GM21825 (cell line): ENCODE data around the gene DCHS2.

ENCODE experiments used
- ATAC-seq: cut with Tn5 transposase; IDR thresholded peaks from one replicate; pipeline ENCODE4 v1.9.1; 2021; ENCODE audit warnings: mild to moderate bottlenecking, moderate library complexity; ENCODE audit not compliant: unreplicated experiment

DCHS2 gene

DNA sequence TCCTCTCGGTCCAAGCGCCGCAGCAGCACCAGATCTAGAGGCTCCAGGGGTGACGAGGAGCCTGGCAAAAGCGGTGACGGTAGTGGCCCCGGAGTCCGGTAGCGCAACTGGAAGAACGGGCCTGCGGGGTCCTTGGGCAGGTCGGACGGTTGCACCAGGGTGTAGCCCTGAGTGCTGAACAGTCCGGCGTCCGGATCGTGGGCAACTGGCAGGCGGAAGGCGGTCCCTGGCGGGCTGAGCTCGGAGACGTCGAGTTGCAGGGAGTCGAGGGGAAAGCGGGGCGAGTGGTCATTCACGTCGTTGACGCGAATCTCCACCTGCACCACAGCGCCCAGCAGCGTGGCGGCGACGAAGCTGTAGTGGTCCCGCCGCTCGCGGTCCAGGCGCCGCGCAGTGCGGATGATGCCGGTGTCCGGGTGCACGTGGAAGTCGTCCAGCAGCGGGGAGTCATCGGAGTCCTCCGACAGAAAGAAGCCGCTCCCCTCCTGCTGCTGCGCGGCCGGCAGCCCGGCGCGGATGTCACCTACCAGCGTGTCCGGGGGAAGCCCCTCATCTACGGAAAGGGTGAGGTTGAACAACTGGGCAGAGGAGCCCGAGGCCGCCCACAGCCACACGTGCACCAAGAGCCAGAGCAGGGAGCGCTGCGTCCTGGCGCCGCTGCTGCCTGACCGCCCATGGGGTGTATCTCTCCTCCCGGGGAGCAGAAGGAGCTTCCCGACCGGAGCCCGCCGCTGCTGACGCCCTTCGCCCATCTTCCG, 837 bp downstream of the DCHS2 start:
- ATAC-seq = peak; percentile 80

DNA sequence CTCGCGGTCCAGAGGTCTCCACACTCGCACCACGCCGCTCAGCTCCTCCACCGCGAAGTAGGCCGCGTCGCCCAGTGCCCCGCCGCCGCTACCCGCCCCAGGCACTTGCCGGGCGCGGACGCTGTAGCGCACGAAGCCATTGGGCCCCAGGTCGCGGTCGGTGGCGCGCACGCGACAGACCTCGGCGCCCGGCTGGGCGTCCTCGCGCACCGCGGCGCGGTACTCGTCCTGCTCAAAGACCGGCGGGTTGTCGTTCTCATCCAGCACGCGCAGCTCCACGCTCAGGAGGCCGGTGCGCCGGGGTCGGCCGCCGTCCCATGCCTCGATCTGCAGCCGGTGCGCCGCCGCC, 1.4 kb downstream of the DCHS2 start:
- ATAC-seq = no peak

DNA sequence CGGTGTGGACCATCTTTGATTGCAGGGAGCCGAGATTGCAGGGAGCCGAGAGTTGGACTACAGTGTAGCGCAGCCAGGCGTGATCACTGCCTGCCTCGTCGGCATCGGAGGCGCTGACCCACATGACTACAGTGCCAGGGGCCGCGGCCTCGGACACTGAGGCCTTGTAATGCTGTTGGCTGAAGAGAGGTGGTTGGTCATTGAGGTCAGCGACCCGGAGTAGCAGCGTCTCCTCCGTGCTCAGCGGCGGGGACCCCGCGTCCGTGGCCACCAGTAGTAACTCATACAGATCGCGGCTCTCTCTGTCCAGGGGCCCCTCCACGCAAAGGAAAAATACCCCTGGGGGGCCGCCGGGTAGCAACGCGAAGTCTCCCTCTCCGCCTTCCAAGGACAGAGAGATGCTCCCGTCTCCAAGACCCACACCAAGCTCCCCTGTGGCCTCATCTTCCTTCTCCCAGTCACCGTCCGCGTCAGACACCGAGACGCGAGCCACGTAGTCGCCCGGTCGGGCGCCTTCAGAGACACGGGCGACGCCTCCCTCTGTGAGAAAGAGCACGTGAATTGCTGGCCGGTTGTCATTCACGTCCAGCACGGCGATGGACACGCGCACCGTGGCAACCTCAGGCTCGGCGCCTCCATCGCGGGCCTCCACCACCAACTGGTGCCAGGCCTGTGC, 1.9 kb downstream of the DCHS2 start:
- no peak for ATAC-seq

- no peak for ATAC-seq
Measured at GRCh38 chr4:154487145-154487544, 4.5 kb downstream of the DCHS2 start.

DNA sequence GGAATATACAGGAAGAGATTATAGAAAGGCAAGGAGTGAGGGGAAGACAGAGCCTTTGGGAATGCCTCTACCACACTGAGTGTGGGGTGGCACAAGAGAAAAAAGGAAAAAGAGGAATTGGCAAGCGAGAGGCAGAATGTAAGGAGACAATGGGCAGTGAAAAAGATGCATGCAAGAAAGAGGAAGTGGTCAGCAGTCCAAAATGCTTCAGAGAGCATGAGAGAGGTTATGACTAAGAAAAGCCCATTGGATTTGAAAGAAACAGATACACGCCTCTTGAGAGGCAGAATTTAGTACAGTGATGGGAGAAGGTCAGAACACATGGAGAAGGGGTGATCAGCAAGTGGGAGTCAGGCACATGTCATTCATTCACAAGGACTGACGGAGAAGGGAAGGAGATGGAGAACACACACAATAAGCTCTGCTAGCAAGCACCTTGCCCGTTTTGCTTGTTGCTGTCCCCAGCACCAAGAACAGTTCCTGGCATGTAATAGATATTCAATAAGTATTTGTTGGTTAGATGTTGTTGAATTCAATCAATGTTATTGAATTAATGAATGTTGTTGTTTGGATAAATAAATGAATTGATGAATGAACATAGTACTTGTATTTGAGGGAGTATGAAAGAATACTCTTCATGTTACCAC, 6.3 kb downstream of the DCHS2 start:
- peak; percentile 96 for ATAC-seq

GRCh38 chr4:154478547-154478946, 13.1 kb downstream of the DCHS2 start:
- ATAC-seq = peak; percentile 46

DNA sequence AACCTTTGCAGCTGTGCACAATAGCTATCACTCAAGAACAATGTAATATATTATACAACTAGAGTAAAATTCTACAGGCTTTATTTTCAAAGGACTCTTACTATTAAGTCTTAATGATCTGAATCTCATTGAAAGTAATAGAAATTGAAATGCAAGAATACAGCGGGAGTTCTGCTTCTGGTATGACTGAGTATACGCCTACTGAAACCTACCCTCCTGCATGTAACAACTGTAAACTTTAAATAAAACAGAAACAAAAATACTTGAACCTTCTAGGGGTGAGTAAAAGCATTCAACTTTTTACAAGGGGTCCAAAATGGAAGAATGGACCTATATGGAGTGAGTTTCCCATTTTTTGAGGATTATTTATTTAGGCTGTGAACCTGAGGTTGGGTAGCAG, 13.5 kb downstream of the DCHS2 start:
- ATAC-seq = peak; percentile 69

DNA sequence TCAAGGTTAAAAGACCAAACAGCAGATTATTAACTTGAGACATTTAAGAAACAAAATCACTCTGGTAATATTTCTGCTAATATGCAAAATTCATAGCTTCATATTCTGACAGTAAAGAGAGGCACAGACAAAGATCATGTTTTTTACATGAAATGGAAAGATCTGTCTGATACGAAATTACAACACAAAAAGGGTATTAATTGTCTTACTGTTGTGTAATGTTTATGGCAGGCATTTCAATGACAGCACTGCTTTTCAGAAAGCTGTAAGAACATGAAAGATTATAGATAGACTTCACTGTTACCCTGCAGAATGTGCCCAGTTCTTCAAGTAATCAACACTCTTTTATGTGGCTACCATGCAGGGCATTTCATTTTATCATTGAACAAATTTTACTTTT, 15.4 kb downstream of the DCHS2 start:
- no peak for ATAC-seq

DNA sequence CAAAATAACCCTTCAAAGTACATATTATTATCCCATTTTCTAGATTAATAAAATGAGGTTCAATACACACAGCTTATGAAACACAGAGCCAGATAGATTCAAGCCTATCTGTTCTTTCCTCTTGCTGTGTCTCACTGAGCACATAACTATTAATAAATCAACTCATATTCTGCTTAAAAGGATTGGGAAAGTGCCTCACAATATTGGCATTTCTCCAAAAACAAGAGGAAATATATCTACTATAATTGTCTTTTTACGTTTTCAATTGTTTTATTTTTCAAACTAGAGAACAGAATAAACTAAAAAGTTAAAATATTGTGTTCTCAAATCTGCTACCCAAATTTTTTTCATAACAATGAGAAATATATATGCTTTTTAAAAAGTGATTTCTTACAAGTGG, 15.8 kb downstream of the DCHS2 start:
- no peak for ATAC-seq

- no peak for ATAC-seq
Measured at GRCh38 chr4:154473497-154473896, 18.1 kb downstream of the DCHS2 start.

DNA sequence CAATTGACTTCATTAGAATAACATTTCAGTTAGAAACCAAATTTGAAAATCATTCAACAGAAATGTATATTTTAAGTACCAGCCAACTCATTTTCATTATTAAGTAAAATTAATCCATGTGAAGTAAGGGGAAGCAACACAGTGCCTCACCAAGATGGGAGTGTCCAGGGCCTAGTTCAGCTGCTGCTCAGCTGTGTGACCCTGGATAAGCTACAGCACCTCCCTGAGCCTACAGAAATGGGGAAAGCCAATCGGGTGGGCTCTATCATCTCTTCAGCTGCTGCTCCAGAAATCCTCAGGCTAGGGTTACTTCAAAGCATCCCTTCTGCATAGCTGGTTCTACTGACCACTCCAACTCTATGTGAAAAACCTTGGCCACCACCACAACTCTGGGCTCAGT, 18.7 kb downstream of the DCHS2 start:
- no peak for ATAC-seq

GRCh38 chr4:154471526-154472331, 19.9 kb downstream of the DCHS2 start:
- peak; percentile 87 for ATAC-seq

GRCh38 chr4:154471032-154471431, 20.6 kb downstream of the DCHS2 start:
- peak; percentile 60 for ATAC-seq

GRCh38 chr4:154467886-154468285, 23.7 kb downstream of the DCHS2 start:
- ATAC-seq = no peak

GRCh38 chr4:154466336-154466735, 25.3 kb downstream of the DCHS2 start:
- no peak for ATAC-seq

DNA sequence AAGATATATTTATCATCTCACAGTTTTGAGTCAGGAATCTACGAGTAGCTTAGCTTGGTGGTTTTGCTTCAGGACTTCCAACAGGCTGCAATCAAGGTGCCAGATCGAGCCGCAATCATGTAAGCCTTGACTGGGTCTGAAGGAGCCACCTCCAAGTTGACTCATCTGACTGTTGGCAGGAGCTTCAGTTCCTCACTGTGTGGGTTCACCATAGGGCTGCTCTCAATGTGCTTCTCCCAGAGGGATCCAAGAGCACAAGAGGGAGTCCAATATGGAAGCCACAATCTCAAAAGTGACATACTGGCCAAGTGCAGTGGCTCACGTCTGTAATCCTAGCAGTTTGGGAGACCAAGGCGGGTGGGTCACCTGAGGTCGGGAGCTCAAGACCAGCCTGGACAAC, 26.5 kb downstream of the DCHS2 start:
- ATAC-seq = no peak

DNA sequence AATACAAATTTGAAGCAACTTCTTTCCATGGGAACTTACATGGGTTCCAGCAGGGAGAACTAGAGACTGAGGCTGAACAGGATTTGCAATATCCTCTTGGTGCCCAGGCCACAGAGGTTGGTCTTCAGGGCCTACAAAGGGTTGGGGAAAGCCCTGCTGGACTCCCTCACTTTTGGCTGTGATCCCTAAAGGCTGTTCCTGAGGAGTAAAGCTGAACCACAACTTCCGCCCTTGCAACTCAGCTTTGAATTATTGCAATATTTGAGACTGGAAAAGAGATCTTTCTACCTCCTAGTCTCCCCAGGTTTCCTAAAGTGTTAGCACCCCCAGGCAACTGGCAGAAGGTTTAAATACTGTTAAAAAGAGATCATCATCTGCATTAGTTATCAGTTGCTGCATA, 26.9 kb downstream of the DCHS2 start:
- no peak for ATAC-seq

- no peak for ATAC-seq
Measured at GRCh38 chr4:154462081-154462810, 29.4 kb downstream of the DCHS2 start.

GRCh38 chr4:154457471-154457870, 34.1 kb downstream of the DCHS2 start:
- ATAC-seq = no peak

DNA sequence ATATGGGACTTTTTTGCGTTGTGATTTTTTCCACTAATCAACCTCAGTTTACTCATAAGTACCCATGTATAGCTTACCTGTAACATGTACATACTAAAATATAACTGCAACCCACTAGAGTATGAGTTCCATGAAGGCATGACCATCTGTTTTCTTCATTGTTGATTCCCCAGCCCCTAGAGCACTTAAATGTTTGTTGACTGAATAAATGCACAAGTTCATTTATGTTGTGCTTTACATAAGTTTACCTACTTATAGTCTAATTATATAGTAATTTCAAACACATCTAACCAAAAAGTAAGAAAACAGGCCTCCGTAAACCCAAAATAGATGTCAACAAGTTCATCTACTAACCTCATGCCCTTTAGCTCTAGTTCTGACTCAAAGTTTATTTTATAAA, 34.7 kb downstream of the DCHS2 start:
- ATAC-seq = no peak

DNA sequence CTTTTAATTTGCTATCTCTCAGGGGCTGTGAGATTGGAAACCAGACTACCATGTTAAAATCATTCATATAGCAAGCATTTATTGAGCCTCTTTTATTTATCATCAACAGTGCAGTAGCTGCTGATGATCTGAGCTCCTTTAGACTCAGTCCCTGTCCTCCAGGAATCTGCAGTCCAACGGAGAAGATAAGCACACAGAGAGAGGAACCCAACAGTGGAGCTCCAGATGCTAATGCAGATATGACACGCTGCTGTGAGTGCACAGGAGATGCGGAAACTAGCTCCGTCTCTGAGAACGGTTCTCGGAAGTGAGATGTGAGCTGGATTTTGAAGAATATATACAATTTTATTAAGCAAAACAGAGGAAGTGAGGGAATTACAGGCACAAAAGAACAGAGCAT, 35.4 kb downstream of the DCHS2 start:
- no peak for ATAC-seq
